ENCODE measurements around the gene PYGB.

PYGB gene

GRCh38 chr20:25283221-25283951 lies 35.5 kb downstream of the PYGB start:
- no peak for DNase-seq

GRCh38 chr20:25284131-25284601 lies 36.3 kb downstream of the PYGB start:
- no peak for DNase-seq

GRCh38 chr20:25285091-25285647 lies 37.3 kb downstream of the PYGB start:
- no peak for DNase-seq

DNA sequence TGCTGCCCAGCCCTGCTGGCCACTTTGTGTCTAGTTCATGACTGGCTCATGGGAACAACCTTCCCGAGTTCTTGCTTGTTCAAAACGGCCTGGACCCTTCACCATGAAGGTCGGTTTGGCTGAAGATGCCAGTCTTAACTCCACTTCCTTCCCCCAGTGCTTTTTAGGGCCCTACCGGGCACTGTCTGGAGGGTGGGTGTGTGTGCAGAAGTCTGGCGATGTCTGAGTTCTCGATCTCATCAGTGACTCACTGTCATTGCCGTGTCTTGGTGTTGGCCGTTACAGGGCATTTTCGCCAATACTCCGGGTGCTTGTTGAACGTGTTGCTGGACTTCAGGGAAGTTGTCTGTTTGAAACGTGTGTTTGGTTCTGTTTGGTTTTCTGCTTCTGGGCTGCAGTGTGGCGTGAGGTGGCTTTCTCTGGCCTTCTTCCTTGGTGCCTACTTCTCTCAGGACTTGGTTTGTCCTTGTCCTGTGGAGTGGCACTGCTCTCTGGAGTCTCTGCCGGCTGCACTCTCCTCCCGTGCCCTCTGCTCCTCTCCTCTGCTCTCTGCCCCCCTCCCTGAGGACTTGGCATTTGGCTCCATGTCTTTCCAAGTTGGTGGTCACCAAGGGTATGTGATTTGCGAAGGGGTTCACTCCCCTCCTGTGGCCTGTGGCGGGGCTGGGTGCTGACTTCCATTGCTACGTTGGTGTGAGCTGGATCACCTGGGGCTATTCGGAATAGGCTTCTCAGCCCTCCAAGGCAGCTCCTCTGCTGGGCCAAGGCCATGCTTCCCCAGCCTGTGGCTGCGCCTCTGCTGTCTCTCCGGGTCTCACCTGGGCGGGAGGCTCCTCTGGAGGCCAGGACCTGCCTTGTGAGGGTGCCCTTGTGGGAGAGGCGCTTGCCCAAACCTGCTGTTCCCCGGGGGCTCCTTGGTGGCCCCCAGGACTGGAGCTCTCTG lies 38.2 kb downstream of the PYGB start:
- DNase-seq: no peak

GRCh38 chr20:25286917-25287316 lies 39.0 kb downstream of the PYGB start:
- DNase-seq: no peak

GRCh38 chr20:25287631-25288290 lies 39.9 kb downstream of the PYGB start:
- DNase-seq: no peak

- no peak for DNase-seq
Observed at GRCh38 chr20:25288291-25289181, 40.7 kb downstream of the PYGB start.

- DNase-seq: no peak
Observed at GRCh38 chr20:25289886-25290597, 42.2 kb downstream of the PYGB start.

GRCh38 chr20:25290646-25291431 lies 43.0 kb downstream of the PYGB start:
- no peak for DNase-seq

GRCh38 chr20:25291432-25292133 lies 43.7 kb downstream of the PYGB start:
- no peak for DNase-seq

DNA sequence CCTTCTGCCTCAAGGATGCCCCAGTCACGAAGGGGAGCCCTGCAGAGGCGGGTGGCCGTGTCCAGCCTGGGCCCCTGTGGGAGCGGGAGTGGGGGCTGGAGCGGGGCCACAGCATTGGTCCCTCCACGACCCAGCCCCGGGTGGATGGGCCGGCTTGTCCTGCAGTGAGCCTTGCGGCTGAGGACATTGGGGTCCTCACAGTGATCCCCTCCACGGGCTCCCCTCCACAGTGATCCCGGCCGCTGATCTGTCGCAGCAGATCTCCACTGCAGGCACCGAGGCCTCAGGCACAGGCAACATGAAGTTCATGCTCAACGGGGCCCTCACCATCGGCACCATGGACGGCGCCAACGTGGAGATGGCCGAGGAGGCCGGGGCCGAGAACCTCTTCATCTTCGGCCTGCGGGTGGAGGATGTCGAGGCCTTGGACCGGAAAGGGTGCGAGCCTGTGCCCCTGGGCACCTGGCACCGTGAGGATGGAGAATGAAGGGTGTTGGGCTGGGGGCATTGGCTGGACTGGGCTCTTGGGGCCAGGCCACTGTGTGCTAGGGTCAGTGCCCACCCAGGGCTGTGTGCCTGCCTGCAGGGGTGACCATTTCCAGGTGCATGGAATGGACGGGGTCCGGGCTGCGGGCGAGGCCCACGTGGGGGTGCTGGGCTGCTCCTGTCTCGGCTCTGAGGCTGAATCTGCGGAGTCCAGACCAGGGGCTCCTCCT lies 44.4 kb downstream of the PYGB start:
- DNase-seq: no peak

- no peak for DNase-seq
Observed at GRCh38 chr20:25293507-25293906, 45.6 kb downstream of the PYGB start.

- no peak for DNase-seq
Observed at GRCh38 chr20:25293910-25294458, 46.1 kb downstream of the PYGB start.

DNA sequence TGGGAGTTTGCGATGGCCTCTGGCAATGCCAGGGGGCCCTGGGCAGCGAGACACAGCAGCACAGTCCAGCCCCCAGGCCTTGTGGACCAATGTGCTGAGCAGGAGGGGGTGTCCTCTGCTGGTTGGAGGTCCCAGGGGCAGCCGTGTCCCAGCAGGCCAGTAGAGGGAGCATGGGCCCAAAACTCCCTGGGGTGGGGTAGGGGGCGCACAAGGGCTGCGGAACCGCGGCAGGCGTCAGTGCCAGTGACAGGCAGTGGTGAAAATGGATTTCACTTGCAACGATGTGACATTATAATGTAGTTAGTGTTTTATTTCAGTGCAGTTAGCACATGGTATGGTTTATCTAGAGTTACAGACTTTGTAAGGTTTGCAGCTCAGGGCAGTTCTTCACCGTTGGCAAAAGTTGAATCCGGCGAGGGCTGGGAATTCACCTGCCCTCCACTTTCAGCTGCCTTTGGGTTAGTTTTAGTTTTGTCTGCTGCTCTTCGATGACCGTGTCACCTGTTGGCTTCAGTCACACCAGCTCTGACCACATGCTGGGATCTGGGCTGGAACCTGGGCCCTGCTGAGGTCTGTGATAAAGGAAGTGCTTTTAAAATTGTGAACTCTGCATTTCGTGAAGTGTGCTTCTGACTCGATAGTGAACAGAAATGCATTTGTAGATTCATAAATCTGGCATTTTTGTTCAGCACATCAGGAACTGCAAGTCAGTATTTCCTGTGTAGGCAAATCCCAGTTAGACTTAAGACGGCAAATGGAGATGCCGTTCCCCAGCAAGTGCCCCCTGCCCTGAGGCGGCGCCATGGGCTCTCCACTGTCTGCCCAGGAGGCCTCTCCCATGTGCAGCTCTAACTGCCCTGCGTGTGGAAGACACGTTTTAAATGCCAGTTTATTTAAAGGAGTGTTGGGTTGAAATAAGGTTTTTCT lies 46.8 kb downstream of the PYGB start:
- no peak for DNase-seq

GRCh38 chr20:25295386-25296093 lies 47.7 kb downstream of the PYGB start:
- no peak for DNase-seq

Data from activated gamma-delta T cell (primary cell).